Stomach (tissue), 4 donors: Measurements from ENCODE around the gene TBCE.

ENCODE experiments used
- CTCF ChIP-seq, 7 experiments: fragments of 450-650 bp in 4 of 7; fragments of 200-600 bp in 3 of 7; sonication (generic) in 3 of 7; IDR thresholded peaks; one replicate each; pipeline ENCODE4 v1.5.1; 2016 to 2019; ENCODE audit warnings: antibody characterized with exemption in 7 of 7, control low read depth in 2 of 7, mild to moderate bottlenecking in 1 of 7
- EP300 ChIP-seq: sonication (generic); formaldehyde crosslinking; IDR thresholded peaks from one replicate; pipeline ENCODE4 v1.6.1; 2017; ENCODE audit warnings: antibody characterized with exemption

- TF ChIP-seq CTCF (IDR thresholded peaks at IDR 0.05) (no peak), EP300 (no peak)
Measured at GRCh38 chr1:235324296-235324695, 42.9 kb upstream of the TBCE start.
